ENCODE data around the gene SLC39A3. TPM values are rescaled to one million over a fixed set of nuclear protein-coding genes. Genes with fewer than 3 reads are reported as not detected.
A peak's percentile ranks its signal among the peaks of the same experiment; 100 is the strongest.

Gene SLC39A3
- total RNA-seq, 3 donors from 2014 or later: 15.5 to 20.9 (median 19.2) TPM

DNA sequence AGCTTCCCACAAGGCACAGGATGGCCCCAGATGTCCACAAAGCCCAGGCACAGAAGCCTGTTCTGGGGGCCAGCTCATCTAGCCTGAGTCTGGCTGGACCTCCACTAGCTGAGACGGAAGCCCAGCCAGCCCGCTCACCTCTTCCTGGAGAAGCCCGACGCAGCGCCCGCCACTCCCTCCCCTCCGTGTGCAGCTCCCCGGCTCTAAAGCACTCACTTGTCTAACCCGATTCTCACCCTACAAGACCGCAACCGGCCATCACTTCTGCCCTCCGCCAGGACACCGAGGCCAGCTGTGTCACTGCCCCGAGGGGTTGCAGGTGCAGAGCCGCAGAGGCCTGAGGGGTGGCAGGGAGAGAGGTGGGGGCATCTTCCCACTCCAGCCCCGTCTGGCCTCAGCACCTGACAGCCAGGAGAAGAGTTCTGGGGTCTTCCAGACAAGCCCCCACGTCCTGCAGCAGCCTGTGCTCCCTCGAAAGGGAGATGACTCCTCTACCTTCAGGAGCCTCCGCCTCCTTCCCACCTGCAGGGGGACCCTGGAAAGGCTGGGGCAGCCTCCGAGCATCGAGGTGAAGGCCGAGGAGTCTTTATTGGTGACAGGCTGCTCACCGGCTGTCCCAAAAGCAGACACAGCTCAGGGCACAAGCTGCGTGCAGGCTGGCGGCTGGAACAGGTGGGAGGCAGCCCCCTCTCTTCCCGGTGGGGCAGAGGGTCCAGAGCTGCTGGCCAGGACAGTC lies 12.7 kb downstream of the SLC39A3 start:
- no peaks in the 10 kb centered on the region for H3K36me3 ChIP-seq (ENCODE audit: low read depth)
- intact Hi-C loops (cut with DNase I, micrococcal nuclease): no loop called here
- ATAC-seq (peak; percentile 11), DNase-seq (no peak)
- H3K4me1 ChIP-seq (ENCODE audit: low read depth): no peaks in the 10 kb centered on the region
- H3K4me3 ChIP-seq: no peak overlapping the region
- TF ChIP-seq, protein P1, sequence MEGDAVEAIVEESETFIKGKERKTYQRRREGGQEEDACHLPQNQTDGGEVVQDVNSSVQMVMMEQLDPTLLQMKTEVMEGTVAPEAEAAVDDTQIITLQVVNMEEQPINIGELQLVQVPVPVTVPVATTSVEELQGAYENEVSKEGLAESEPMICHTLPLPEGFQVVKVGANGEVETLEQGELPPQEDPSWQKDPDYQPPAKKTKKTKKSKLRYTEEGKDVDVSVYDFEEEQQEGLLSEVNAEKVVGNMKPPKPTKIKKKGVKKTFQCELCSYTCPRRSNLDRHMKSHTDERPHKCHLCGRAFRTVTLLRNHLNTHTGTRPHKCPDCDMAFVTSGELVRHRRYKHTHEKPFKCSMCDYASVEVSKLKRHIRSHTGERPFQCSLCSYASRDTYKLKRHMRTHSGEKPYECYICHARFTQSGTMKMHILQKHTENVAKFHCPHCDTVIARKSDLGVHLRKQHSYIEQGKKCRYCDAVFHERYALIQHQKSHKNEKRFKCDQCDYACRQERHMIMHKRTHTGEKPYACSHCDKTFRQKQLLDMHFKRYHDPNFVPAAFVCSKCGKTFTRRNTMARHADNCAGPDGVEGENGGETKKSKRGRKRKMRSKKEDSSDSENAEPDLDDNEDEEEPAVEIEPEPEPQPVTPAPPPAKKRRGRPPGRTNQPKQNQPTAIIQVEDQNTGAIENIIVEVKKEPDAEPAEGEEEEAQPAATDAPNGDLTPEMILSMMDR (IDR thresholded peaks at IDR 0.05): no peak
- no peaks in the 10 kb centered on the region for H3K9me3 ChIP-seq

DNA sequence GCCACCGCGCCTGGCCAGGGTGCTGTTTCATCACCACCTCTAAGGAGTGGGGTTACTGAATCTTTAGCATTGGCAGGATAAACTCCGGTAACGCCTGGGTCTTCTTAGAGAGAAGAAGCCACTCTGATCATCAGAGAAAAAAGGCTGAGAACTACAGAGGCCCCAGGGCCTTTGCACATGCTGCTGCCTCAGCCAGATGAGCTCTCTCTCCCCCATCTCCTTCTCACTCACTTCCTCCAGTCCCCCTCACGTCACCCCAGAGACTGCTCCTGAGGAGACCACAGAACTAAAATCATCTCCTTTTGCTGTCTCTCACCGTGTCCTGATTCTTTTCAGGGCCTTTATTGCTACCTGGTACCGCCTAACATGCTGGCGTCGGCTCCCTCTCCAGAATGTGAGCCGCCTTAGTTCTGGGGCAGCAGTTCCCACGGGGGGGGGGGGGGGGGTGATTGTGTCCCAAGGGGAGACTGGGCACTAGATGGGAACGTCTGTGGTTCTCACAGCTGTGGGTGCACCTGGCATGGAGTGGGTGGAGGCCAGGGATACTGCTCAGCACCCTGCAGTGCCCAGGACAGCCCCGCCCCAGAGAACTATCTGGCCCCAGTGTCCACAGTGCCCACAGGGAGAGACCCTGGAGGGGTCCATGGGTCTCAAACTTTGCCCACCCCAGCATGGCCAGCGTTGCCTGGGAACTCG lies 13.5 kb downstream of the SLC39A3 start:
- Histone ChIP-seq H3K36me3 (ENCODE audit: low read depth) (no peaks in the 10 kb centered on the region), H3K4me1 (ENCODE audit: low read depth) (no peaks in the 10 kb centered on the region), H3K4me3 (no peak overlapping the region), H3K9me3 (no peaks in the 10 kb centered on the region)
- intact Hi-C loops (cut with DNase I, micrococcal nuclease): no loop called here
- no peak for DNase-seq
- TF ChIP-seq, protein P1 (IDR thresholded peaks at IDR 0.05): no peak
- no peak for ATAC-seq

DNA sequence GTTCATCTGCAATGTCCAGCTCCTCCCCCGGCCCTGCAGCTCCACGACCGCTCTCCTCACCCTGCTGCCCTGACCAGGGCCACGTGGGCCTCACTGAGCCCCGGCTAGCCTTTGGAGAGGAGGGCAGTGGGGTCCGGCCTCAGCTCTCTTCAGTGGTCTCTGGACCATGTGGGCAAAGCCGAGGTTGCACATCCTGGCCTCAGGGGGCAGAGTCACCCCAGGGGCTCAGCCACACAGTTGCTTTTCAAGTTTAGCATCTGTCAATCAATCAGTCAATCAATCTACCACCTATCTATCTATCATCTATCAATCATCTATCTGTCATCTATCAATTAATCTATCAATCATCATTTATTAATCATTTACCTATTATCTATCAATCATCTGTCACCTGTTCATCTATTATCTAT lies 15.7 kb downstream of the SLC39A3 start:
- Histone ChIP-seq H3K4me3 (no peak overlapping the region), H3K9me3 (no peaks in the 10 kb centered on the region), H3K4me1 (ENCODE audit: low read depth) (no peaks in the 10 kb centered on the region), H3K36me3 (ENCODE audit: low read depth) (no peaks in the 10 kb centered on the region)
- DNase-seq: no peak
- ATAC-seq: no peak
- TF ChIP-seq, protein P1 (IDR thresholded peaks at IDR 0.05): no peak
- intact Hi-C loops (cut with DNase I, micrococcal nuclease): no loop called here

DNA sequence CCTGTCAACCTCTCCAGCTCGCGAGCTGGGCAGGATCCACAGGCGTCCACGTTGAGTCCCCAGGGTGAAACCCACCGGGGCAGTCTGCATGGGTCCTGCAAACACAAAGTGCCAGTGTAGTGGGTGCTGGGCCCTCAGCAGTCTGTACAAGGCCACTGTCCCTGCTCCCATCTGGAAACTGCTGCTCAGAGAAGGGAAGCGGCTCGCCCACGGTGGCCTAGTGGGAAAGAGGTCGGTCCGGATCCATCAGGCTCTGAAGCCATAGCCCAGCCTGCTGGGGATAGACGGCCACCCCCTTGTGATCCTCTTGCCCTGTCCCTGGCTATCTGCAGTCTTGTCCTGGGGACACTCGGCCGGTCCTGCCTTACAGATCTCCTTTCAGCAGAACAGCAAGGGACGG lies 16.1 kb downstream of the SLC39A3 start:
- intact Hi-C loops (cut with DNase I, micrococcal nuclease): no loop called here
- Histone ChIP-seq H3K4me1 (ENCODE audit: low read depth) (no peaks in the 10 kb centered on the region), H3K9me3 (no peaks in the 10 kb centered on the region), H3K36me3 (ENCODE audit: low read depth) (no peaks in the 10 kb centered on the region), H3K4me3 (no peak overlapping the region)
- no peak for DNase-seq
- ATAC-seq: no peak
- TF ChIP-seq, protein P1 (IDR thresholded peaks at IDR 0.05): no peak

DNA sequence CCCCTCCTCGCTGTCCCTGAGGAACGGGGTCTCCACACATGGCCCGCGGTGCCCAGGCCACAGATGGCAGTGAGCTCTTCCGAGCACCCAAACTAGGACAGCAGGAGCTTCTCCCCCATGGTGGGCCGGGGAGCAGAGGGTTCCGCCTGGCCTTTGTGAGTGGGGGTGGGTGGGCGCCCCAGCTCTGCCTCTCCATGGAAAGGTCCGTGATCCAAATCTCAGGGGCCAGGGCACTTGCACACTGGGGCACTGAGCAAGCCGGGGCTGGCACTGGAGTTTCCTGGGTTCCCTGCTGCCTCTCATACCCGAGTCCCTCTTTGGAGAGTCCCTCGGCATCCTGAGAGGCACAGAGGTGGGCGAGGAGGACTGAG lies 16.5 kb downstream of the SLC39A3 start:
- no peaks in the 10 kb centered on the region for H3K4me1 ChIP-seq (ENCODE audit: low read depth)
- H3K4me3 ChIP-seq: no peak overlapping the region
- no peaks in the 10 kb centered on the region for H3K9me3 ChIP-seq
- ATAC-seq: no peak
- DNase-seq: no peak
- intact Hi-C loops (cut with DNase I, micrococcal nuclease): no loop called here
- no peaks in the 10 kb centered on the region for H3K36me3 ChIP-seq (ENCODE audit: low read depth)
- TF ChIP-seq, protein P1 (IDR thresholded peaks at IDR 0.05): no peak

All from mucosa of descending colon (tissue), 3 donors.